HG02943 (cell line): ENCODE measurements around the gene PDILT.

Experiments
- ATAC-seq: cut with Tn5 transposase; IDR thresholded peaks from one replicate; pipeline ENCODE4 v1.9.1; 2021; ENCODE audit warnings: mild to moderate bottlenecking, low read depth, moderate library complexity; ENCODE audit not compliant: unreplicated experiment

The PDILT gene

DNA sequence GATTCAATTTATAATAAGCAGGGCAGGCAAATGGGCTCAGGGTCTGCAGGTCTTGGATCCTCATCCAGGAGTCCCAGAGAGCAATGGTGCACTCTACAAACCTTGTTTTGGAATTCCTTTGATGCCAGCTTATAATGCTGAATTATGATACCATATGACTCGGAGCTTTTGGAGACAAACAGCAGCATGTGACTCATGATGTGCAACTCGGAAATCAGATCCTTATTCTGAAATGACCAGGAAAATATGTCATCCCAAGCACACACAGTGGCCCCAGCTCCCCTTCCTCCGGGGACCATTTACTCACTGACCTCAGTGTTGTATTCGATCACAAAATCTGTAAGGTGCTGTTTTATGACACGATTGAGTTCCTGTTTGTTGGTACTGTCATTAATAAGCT is 31.8 kb downstream of the PDILT start:
- no peak for ATAC-seq

DNA sequence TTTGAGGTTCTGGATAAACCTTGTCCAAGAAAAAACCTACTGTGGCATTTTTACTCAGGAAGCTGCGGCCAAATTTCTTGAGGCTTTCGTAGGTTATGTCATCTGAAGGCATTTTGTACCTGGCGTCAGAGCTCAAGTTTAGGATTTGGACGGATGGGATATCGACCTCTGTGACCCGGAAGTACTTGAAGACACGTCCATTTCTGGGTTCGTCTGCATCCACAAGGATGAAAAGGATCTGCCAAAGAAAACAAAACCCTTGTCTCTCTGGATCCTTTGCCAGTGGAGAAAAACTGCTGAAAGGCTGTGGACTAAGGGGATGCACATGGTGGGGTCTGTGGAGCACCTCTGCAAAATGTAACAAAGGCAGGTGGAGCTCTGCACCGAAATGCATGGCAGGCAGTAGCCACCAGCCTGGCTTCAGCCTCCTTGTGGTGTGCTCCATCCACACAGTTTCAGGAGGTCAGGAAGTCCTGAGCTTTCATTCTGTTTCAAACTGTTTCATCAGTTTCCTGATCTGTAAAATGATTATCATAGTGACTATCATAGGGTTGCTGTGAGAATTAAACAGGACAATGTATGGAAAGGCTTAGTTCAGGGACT is 35.0 kb downstream of the PDILT start:
- no peak for ATAC-seq

DNA sequence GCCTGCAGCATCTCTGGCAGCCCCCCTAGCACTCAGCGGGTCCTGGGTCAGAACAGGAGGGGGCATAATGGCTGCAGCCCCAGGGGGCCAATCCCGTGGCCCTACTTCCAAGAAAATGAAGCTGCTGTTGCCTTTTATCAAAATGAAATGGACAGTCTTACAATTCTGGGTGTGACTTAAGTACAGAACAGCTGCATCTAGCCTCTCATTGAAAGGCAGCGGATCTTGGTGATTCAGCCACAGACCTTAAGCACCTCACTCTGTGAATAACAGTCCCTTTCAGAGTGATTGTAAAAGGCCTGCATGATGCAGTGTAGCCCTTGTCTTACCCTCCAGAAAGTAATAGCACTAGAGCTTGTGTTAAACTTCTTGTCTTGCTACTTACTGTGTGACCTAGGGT is 40.5 kb downstream of the PDILT start:
- ATAC-seq, result no peak

DNA sequence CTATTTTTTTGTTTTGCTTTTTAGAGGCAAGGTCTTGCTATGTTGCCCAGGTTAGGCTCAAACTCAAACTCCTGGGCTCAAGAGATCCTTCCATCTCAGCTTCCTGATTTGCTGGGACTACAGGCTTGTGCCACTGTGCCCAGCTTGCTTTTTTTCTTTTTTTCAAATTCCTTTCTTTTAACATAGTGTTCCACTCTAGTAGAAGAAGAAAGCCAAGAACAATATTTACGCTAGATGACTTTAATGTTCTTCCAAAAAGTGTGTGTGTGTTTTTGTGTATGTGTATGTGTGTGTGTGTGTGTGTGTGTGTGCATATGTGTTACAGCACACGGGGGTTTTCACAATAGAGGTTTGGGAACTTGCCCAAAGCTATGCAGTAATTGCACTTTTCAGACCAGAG is 41.3 kb downstream of the PDILT start:
- no peak for ATAC-seq

DNA sequence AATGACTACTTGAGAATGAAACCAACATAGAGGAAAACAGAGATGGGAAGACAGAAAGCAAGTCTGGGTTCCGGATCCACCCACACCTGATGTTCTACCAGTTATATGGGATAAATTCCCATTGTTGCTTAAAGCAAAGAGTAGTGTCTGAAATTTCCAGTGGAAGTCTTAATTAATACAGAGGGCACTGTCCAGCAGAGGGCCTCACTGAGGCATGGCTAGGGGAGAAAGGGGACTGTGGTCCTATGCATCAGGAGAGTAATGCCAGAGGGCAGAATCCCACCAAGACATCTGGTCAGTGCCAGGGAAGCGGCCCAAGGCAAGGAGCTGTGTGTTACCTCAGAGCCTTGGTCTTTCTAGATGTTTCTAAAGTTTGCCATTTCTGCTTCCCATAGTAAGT is 44.5 kb downstream of the PDILT start:
- no peak for ATAC-seq

DNA sequence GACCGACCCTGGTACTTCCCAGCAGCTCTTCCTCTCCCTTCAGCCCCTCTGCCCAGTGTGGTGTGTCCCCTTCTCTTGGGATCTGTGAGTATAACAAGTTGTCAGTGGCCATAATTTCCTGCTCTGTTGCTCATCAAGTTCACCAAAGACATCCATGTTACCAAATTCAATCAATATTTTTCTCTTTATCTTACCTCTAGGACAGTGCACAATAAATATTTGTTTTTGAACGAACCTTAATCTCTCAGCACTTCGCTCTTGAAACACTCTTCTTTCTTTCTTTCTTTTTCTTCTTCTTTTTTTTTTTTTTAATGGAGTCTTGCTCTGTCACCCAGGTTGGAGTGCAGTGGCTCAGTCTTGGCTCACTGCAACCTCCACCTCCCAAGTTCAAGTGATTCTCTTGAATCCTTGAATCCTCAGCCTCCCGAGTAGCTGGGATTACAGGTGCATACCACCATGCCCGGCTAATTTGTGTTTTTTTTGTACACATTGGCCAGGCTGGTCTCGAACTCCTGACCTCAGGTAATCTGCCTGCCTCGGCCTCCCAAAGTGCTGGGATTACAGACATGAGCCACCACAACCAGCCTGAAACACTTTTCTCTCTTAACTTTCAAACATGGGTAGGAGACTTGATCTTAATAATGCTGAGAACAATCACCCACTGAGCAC is 49.3 kb downstream of the PDILT start:
- no peak for ATAC-seq

DNA sequence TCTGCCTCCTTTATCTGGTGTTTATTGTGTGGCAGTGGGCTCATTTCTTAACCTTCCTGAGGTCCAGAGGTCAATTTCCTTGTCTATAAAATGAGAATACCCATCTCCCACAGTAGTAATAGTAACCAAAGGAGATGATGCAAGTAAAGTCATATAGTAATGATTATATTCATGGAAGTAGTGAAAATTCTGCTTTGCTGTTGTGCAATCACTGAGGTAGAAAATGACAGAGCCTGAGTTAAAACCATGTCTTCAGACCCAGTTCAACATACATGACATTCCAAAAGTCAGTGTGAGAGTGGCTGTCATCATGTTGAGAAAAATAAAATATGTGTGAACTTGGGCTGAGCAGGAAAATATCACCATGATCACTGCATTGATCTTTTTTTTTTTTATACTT is 51.2 kb downstream of the PDILT start:
- ATAC-seq, result no peak

DNA sequence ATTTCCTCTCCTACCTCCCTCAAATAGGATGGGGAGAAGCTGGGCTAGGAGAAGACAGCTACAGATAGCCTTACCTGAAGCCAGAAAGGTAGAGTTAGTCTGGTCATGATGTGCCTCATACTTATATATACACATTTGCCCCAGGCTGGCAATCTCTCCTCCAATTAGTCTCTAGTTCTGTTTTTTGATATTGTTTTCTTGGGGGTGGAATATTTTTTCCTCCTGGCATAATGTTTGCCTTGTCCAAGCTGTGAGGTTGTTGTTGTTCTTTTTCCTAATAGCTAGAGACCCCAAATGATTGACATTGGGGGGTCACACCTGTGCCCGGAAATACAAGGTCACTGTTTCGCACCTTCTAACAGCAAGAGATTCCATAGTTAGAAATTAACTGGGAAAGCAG is 51.9 kb downstream of the PDILT start, which contains the start of gene UMOD:
TSS of gene UMOD (minus strand) at position 101 of the 400 bp plus-strand sequence. CDS start 1,978 bp downstream, outside the sequence.
- ATAC-seq, result no peak

DNA sequence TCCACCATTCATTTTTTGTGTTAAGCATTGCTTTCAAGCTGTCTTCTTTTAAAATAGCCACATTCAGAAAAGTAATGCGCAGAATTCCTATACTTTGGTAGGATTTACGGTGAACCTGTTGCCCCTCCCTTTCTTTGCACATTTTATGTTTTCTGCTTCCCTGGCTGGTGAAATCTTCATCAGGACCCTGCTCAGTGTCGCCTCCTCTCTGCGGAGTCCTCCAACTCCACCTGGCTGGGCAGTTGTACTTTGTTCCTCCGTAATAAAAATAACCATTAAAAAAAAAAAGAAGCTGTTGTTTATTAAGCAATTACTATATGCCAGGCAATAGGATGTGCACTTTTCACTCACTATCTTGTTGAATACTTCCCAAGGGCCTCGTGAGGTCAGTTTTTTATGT is 54.9 kb downstream of the PDILT start:
- no peak for ATAC-seq

DNA sequence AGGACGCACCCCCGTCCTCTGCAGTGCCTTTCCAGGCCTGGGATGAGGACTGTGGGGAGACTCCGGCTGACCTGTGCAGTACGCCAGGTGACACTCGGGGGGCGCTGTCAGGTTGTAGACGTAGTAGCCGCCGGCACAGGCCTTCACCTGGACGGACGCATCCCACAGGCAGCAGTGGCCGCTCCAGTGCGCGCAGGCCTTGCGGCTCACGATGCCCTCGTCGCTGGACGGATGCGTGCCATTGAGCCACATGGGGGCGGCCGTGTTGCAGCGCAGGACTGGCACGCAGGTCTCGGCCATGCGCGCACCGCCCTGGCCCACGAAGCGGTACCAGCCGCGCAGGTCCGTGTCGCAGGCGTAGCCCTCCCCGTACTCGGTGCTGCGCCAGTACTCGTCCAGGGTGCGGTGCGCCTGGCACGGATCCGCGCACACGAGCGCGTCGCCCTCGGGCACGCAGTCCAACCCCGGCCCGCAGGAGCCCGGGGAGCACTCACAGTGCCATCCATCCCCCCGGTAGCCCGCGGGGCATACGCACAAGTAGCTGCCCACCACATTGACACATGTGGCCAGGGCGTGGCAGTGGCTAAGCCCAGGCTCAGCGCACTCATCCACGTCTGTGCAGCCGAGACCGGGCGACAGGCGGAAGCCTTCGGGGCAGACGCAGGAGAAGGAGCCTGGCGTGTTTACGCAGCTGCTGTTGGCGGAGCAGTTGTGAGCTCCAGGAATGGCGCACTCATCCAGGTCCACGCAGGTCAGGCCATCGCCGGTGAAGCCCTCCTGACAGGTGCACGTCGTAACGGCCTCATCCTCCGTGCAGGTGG is 56.0 kb downstream of the PDILT start:
- no peak for ATAC-seq

DNA sequence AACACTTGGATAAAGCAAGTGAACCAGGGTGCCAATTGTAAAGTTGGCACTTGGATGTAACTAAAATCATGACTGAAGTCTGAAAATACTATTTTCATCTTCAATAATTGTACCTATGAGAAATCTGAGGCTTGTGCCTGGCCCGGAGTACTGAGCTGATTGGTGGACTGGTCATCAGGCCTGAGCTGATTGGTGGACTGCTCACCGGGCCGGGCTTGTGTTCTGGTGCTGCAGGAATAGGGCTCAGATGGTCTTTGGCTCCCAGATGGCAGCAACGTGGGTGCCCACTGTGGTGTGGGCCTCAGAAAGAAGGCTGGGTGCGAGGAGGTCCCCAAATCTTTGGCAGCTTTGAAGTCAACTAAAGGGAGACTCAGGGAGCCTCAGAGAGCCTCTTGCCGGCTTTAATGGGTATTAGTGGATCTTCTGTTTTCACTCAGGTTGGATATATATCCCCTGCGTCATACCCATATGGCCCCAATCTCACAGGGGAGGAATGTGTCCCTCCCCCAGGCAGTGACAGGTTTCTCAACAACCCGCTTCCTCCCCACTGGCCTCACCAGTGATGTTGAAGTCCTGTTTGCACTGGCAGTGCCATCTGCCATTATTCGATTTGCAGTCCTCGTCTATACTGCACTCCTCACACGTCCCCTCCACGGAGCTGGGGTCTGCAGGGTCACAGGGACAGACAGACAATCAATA is 56.7 kb downstream of the PDILT start:
- no peak for ATAC-seq

DNA sequence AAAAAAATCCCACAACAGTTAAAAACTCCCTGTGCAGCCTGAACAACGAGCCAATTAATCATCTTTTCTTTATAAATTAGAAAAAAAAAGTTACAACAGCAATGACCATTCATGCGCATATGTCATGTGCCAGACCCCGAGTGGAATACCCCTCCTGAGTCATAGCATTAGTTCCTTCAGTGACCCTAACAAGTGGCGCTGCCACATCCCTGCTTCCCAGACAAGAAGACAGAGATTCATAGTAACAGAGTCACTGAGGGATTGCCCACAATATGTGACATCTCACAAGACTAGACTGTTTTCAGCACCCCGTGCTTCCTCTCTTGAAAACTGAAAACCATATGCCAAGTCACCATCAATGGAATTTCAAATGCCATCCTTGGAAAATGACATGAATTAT is 59.9 kb downstream of the PDILT start:
- ATAC-seq, result no peak

DNA sequence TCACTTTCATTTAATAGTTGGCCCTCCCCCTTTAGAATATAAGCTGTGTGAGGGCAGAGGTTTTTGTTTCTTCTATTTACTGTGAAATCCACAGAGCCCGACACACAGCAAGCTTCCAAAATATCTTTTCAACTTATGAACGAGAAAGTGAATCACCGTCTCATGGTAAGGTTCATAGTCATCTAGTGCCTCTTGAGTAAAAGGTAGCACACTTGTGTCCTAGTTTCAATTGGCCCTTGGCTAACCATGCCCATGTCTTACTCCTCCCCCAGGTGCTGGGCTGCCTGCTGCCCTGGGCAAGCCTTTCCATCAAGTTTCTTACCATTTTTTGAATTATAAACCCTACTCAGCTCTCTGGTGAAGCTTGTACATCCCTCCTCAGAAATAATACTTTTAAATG is 64.8 kb downstream of the PDILT start:
- ATAC-seq, result no peak

DNA sequence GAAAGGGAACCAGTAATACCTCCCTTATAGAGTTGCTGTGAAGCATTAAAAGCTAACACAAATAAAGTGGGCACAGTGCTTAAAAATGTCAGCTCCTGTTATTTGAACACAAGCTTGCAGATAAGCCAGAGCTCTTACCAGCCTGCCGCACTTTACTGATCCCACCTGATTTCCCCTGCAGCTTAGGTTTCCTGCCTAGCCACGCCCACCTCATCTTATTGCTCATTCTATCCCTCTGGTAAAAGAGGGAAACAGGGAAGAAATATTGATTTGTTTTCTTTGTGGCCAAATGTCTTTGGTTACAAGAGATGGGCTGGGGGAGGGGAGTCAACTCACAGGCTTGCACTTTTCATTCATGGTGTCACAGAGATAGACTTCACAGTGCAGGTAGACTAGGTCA is 67.6 kb downstream of the PDILT start:
- no peak for ATAC-seq

DNA sequence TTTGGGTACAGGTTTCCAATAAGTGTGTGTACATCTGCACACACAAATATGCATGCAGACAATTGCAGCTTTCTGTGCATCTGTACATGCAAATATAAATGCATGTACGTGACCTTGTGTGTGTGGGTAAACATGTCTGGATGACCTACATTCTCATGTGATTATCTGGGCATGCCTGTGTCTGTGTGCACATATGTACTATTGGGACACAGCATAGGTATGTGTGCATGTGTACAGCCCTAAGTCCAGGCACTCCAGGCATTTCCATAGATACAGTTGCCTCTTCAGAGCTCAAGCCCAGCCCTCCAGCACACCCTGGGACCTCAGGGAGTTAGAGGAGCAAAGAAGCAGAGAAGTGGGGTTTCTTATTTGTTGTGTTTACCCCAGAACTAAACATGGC is 70.1 kb downstream of the PDILT start:
- no peak for ATAC-seq

DNA sequence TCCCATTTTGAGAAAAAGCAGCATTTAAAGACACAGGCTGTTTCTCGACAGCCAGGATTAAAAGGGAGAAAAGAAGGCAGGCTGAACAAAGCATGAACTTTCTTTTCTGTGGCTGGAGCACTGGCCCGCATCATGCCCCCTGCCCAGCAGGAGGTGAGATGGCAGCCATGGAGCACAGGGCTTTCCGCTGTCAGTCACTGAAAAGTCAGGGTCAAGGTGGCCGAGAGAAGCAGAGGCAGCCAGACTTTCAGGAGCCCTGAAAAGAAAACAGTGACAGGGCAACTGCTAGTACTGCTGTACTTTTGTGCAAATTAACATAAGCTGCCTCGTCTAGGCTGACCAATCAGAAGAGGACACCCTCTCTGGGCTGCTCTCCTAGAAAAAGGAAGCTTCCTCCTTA is 71.4 kb downstream of the PDILT start:
- no peak for ATAC-seq

DNA sequence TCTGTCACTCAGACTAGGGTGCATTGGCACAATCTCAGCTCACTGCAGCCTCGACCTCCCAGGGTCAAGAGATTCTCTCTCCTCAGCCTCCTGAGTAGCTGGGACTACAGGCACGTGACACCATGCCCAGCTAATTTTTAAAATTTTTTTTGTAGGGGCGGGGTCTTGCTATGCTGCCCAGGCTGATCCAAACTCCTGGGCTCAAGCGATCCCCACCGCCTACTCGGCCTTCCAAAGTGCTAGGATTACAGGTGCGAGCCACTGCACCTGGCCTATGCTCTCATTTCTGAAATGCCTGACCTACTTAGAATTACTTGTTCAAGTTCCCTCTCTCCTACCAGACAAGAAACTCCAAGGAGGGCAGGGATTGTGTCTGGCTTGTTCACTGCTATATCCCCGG is 72.1 kb downstream of the PDILT start:
- ATAC-seq, result no peak

DNA sequence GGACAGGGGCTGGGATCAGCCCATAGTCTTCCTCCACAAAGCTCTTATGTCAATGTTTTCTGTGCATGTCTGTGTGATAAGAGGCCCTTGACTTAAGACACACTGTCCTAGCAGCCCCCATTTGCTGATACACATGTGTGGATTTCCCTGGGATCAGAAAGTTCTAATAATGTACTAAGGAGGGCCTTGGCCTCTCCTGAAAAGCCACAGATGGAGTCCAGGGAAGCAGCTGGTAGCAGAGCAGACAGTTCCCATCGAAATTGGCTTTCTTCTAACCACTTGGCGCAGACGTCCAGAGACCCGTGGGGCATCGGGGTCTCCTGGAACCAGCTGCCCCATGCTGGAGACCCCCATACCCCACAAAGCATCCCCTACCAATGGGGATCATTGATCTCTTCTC is 72.9 kb downstream of the PDILT start:
- ATAC-seq, result no peak

DNA sequence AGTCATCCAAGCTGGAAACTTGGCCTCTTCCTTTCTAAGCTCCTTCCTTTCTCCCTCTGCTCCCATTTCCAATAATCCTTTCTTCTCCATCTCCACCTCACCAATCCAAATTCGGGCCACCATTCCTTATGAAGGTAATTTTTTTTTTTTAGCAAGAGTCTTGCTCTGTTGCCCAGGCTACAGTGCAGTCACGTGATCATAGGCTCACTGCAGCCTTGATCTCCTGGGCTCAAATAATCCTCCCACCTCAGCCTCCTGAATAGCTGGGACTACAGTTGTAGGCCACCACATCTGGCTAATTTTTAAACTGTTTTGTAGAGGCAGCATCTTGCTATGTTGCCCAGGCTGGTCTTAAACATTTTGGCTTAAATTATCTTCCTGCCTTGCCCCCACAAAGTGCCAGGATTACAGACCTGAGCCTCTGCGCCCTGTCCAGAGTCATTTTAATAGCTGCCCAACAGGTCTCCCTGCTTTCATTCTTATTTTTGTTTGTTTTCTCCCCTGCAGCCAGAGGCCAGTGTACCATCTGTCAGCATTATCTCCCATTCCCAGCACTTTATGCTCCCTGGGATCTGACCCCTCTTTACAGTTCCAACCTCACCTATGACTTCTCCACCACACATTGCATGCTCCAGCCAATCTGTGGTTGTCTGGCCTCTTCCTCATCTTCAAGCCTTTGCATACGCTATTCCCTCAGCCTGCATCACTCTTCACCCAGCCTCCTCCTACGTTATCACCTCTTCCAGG is 75.0 kb downstream of the PDILT start:
- ATAC-seq, result no peak

DNA sequence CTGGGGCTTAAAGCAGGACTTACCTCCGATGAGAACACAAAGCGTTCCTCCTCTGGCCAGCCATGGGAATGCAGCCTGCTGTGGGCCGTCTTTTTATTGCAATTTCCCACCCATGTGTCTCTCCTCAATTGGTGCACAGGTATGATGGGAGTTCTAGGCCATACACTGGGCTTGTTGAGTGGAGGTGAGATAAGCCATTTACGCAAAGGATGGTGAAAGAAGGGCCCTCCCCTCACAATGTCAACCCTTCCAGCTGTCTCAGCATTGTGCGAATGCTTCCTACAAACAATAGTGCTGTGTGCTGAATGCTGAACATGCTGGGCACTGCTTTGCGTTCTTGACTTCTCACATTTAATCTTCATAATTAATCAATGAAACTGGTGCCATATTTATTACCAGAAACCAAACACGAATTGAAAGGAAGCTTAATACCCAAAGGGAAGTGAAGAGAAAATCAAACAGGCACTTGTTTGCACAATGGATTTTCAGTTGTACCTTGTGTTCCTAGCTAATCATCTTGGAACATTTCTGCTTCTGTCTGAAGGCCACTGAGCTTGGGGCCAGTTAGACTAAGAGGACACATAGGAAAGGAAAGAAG is 77.0 kb downstream of the PDILT start, which contains the start of gene GP2:
TSS of gene GP2 (minus strand) at position 70 of the 598 bp plus-strand sequence. CDS start 1,082 bp downstream, outside the sequence.
- ATAC-seq, result no peak
